Gastrocnemius medialis (tissue), 4 donors: ENCODE data around the gene CFAP52. TPM values are rescaled to one million over a fixed set of nuclear protein-coding genes. Genes with fewer than 3 reads are reported as not detected.

Experiments used
- ATAC-seq, 2 donors: fragments of 150-250 bp; one replicate each; pipeline ENCODE4 v1.9.1; 2016
- DNase-seq, 2 donors: peaks; one replicate each; pipeline ENCODE4 v3.0.0-alpha.2; 2019
- H3K27ac ChIP-seq, 4 donors: fragments of 200-600 bp; sonication (generic); 1 replicate in 1 of 4; 2 replicates in 3 of 4; pipeline ENCODE4 v1.5.1; 2016 to 2018; ENCODE audit warnings: mild to moderate bottlenecking in 2 of 4, moderate library complexity in 1 of 4
- H3K27me3 ChIP-seq, 3 donors: fragments of 200-600 bp; sonication (generic) in 2 of 3; 1 replicate in 1 of 3; 2 replicates in 2 of 3; pipeline versions ENCODE4 v1.5.1 to v1.6.0; 2016 to 2019; ENCODE audit warnings: mild to moderate bottlenecking in 1 of 3, moderate library complexity in 1 of 3
- H3K36me3 ChIP-seq, 2 donors: fragments of 200-600 bp; sonication (generic) in 1 of 2; one replicate each; pipeline ENCODE4 v1.5.1; 2017 to 2018
- H3K4me1 ChIP-seq, 2 donors: fragments of 200-600 bp; sonication (generic) in 1 of 2; one replicate each; pipeline ENCODE4 v1.5.1; 2016 to 2017; ENCODE audit warnings: mild to moderate bottlenecking in 2 of 2
- H3K4me3 ChIP-seq, 4 donors: fragments of 200-600 bp; sonication (generic) in 3 of 4; 1 replicate in 1 of 4; 2 replicates in 3 of 4; pipeline ENCODE4 v1.5.1; 2016 to 2019; ENCODE audit warnings: mild to moderate bottlenecking in 2 of 4
- H3K9me3 ChIP-seq, 3 donors: fragments of 200-600 bp; sonication (generic) in 2 of 3; 1 replicate in 1 of 3; 2 replicates in 2 of 3; pipeline ENCODE4 v1.5.1; 2016 to 2019
- CTCF ChIP-seq, 5 experiments: fragments of 450-650 bp in 3 of 5; fragments of 200-600 bp in 2 of 5; sonication (generic) in 2 of 5; IDR thresholded peaks in 4 of 5; conservative IDR thresholded peaks in 1 of 5; 1 replicate in 4 of 5; 2 replicates in 1 of 5; pipeline ENCODE4 v1.5.1; 2016 to 2019; ENCODE audit warnings: antibody characterized with exemption in 5 of 5, mild to moderate bottlenecking in 3 of 5, moderate library complexity in 3 of 5
- POLR2A ChIP-seq, 2 donors: fragments of 450-650 bp; IDR thresholded peaks; one replicate each; pipeline ENCODE4 v1.6.1; 2017; ENCODE audit warnings: antibody characterized with exemption in 2 of 2, mild to moderate bottlenecking in 2 of 2, moderate library complexity in 2 of 2
- in situ Hi-C, 4 donors: fragments of 200-750 bp; cut with MboI; loops; one replicate each; pipeline versions ENCODE4 v1.15.0 to v1.8.0; 2017; ENCODE audit warnings: low sequenced_read_pairs in 4 of 4
- intact Hi-C: fragments of 100-400 bp; cut with DNase I; formaldehyde crosslinking; loops from one replicate; pipeline ENCODE4 v1.15.1; 2023; ENCODE audit warnings: low total_unique reads
- total RNA-seq, 4 donors: library from RNA; depleted of rRNA; stranded (reverse); fragments of >200 nt; gene quantifications; one replicate each; pipeline versions ENCODE4 v1.1.0 to v1.2.3, GENCODE V29; 2016

CFAP52 gene
- total RNA-seq, 4 donors from 2014 or later: not detected

- DNase-seq: no peak
- in situ Hi-C loops: no loop called here
- Histone ChIP-seq H3K27ac (no peak overlapping the region), H3K9me3 (peaks cover 0 to 7% (median 0%) of the 10 kb centered on the region in 3 donors), H3K27me3 (no peaks in the 10 kb centered on the region), H3K4me3 (no peak overlapping the region), H3K36me3 (no peaks in the 10 kb centered on the region), H3K4me1 (no peaks in the 10 kb centered on the region)
- intact Hi-C loops: no loop called here
- ATAC-seq: no peak
- no peak for TF ChIP-seq CTCF (IDR thresholded peaks at IDR 0.05 in 4 of 5, conservative IDR thresholded peaks at IDR 0.05 in 1 of 5)
Observed at GRCh38 chr17:9622961-9623360, 46.5 kb downstream of the CFAP52 start.

GRCh38 chr17:9628509-9628908, 52.1 kb downstream of the CFAP52 start:
- Histone ChIP-seq H3K27ac (no peak overlapping the region), H3K36me3 (no peaks in the 10 kb centered on the region), H3K9me3 (no peaks in the 10 kb centered on the region), H3K4me1 (no peaks in the 10 kb centered on the region), H3K4me3 (no peak overlapping the region), H3K27me3 (no peaks in the 10 kb centered on the region)
- in situ Hi-C loops: no loop called here
- ATAC-seq: no peak
- TF ChIP-seq POLR2A (IDR thresholded peaks at IDR 0.05) (no peak), CTCF (IDR thresholded peaks at IDR 0.05 in 4 of 5, conservative IDR thresholded peaks at IDR 0.05 in 1 of 5) (no peak)
- intact Hi-C loops: no loop called here
- DNase-seq: no peak

- H3K4me3 ChIP-seq: no peak overlapping the region
- no peak overlapping the region for H3K27ac ChIP-seq
- TF ChIP-seq POLR2A (IDR thresholded peaks at IDR 0.05) (no peak), CTCF (IDR thresholded peaks at IDR 0.05 in 4 of 5, conservative IDR thresholded peaks at IDR 0.05 in 1 of 5) (no peak)
- DNase-seq: no peak
- H3K9me3 ChIP-seq: no peaks in the 10 kb centered on the region
- no peak for ATAC-seq
- intact Hi-C loops: no loop called here
- H3K27me3 ChIP-seq: peaks cover 0 to 4% (median 0%) of the 10 kb centered on the region in 3 donors
- H3K36me3 ChIP-seq: no peaks in the 10 kb centered on the region
- no peaks in the 10 kb centered on the region for H3K4me1 ChIP-seq
- in situ Hi-C loops: no loop called here
Observed at GRCh38 chr17:9632741-9633140, 56.3 kb downstream of the CFAP52 start.

DNA sequence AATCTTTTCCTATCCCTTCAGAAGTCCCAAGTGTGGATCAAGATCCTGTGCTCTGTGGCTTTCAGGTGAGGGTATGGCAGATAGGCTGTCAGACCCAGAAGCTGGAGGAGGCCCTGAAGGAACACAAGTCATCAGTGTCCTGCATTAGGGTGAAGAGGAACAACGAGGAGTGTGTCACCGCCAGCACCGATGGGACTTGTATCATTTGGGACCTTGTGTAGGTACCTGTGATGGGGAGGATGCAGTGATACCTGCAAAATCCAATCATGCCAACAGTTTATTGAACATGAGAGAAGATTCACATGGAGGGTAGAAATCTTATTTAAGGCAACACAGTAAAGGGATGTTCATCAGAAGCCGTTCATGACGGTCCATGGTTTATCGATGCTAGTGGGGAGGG, 58.9 kb downstream of the CFAP52 start:
- intact Hi-C loops: no loop called here
- DNase-seq: no peak
- ATAC-seq: no peak

More for the DNA sequence above, 58.9 kb downstream of the CFAP52 start:
- H3K27me3 ChIP-seq: peaks cover 0 to 5% (median 0%) of the 10 kb centered on the region in 3 donors
- no peak overlapping the region for H3K27ac ChIP-seq
- TF ChIP-seq POLR2A (IDR thresholded peaks at IDR 0.05): no peak
- no peak for TF ChIP-seq CTCF (IDR thresholded peaks at IDR 0.05 in 4 of 5, conservative IDR thresholded peaks at IDR 0.05 in 1 of 5)
- no peaks in the 10 kb centered on the region for H3K36me3 ChIP-seq
- in situ Hi-C loops: no loop called here
- H3K9me3 ChIP-seq: no peaks in the 10 kb centered on the region
- H3K4me3 ChIP-seq: no peak overlapping the region
- H3K4me1 ChIP-seq: no peaks in the 10 kb centered on the region
